Left lung (tissue), 10 donors: ENCODE data around the gene WWC2. TPM values are rescaled to one million over a fixed set of nuclear protein-coding genes. Genes with fewer than 3 reads are reported as not detected.

Source experiments
- ATAC-seq: fragments of 200-7000 bp; cut with Tn5 transposase; one replicate; pipeline ENCODE4 v1.9.1; 2020; ENCODE audit warnings: moderate library complexity
- DNase-seq, 4 donors: peaks; one replicate each; pipeline ENCODE4 v3.0.0-alpha.2; 2013 to 2020
- H3K27ac ChIP-seq, 2 donors: fragments of 200-600 bp; sonication (generic) in 1 of 2; one replicate each; pipeline versions ENCODE4 v1.5.0 to v1.8.0; 2020 to 2021
- H3K27me3 ChIP-seq, 2 donors: fragments of 200-600 bp; sonication (generic) in 1 of 2; one replicate each; pipeline versions ENCODE4 v1.5.0 to v1.8.0; 2020 to 2021
- H3K36me3 ChIP-seq, 2 donors: fragments of 200-600 bp; sonication (generic) in 1 of 2; one replicate each; pipeline versions ENCODE4 v1.5.0 to v1.8.0; 2020 to 2021
- H3K4me1 ChIP-seq, 2 donors: fragments of 200-600 bp; one replicate each; pipeline ENCODE4 v1.8.0; 2021
- H3K4me3 ChIP-seq, 2 donors: fragments of 200-600 bp; sonication (generic) in 1 of 2; one replicate each; pipeline versions ENCODE4 v1.5.0 to v1.8.0; 2020 to 2021; ENCODE audit warnings: mild to moderate bottlenecking in 1 of 2
- H3K9me3 ChIP-seq, 2 donors: fragments of 200-600 bp; sonication (generic) in 1 of 2; one replicate each; pipeline versions ENCODE4 v1.5.0 to v1.8.0; 2020 to 2021
- intact Hi-C, 2 donors: fragments of 100-400 bp; cut with DNase I; formaldehyde crosslinking; loops; one replicate each; pipeline versions ENCODE4 v1.11.2 to v1.14.2; 2022
- polyA plus RNA-seq, 6 donors: library from polyadenylated mRNA; unstranded; fragments of 120-200 nt; gene quantifications; one replicate each; pipeline ENCODE4 v1.2.1, GENCODE V29; 2013; ENCODE audit not compliant: insufficient read length in 6 of 6
- total RNA-seq, 2 donors: library from RNA; stranded (reverse); fragmentation: NEBNext Ultra II Directional; extraction: Animal tissue kit (Norgen Biotek cat#: 25700); gene quantifications; one replicate each; pipeline ENCODE4 v1.2.1, GENCODE V29; 2021
- TF ChIP-seq, protein P1 (sequence below), 2 donors: fragments of 200-600 bp; sonication (generic) in 1 of 2; IDR thresholded peaks; one replicate each; pipeline versions ENCODE4 v1.5.0 to v1.8.0; 2021; ENCODE audit warnings: antibody characterized with exemption in 2 of 2
- donor health status: DM: no; HTN: yes; CAD: no.
- donor health status: DM: no; HTN: no; CAD: no.

Gene WWC2
- total and polyA plus RNA-seq, 8 donors = 39.6 to 96.9 (median 52.3) TPM

DNA sequence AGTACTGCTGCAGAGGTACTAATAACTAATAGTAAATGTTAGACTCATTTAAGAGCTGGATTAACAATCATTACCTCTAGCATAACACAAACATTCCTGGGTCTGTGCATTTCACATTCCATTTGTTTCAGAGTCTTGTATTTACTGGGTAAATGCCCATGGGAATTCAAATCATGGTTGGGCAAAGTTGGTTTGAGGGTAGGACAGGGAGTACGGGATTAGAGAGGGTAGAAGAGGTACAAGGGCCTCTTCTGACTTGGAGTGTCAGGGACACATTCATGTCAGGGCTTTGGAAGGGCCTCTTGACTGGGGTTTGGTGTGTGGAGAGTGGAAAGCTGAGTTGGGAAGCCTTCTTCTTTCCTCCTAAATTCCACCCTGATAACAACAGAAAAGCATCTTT is 65.9 kb downstream of the WWC2 start:
- H3K36me3 ChIP-seq = no peaks in the 10 kb centered on the region
- no peak overlapping the region for H3K4me3 ChIP-seq
- peak overlapping the region; percentile 41 to 57 for H3K27ac ChIP-seq
- H3K4me1 ChIP-seq = peaks cover 12 to 16% of the 10 kb centered on the region in 2 donors
- DNase-seq (no peak), ATAC-seq (peak; percentile 79)
- TF ChIP-seq, protein P1, sequence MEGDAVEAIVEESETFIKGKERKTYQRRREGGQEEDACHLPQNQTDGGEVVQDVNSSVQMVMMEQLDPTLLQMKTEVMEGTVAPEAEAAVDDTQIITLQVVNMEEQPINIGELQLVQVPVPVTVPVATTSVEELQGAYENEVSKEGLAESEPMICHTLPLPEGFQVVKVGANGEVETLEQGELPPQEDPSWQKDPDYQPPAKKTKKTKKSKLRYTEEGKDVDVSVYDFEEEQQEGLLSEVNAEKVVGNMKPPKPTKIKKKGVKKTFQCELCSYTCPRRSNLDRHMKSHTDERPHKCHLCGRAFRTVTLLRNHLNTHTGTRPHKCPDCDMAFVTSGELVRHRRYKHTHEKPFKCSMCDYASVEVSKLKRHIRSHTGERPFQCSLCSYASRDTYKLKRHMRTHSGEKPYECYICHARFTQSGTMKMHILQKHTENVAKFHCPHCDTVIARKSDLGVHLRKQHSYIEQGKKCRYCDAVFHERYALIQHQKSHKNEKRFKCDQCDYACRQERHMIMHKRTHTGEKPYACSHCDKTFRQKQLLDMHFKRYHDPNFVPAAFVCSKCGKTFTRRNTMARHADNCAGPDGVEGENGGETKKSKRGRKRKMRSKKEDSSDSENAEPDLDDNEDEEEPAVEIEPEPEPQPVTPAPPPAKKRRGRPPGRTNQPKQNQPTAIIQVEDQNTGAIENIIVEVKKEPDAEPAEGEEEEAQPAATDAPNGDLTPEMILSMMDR (IDR thresholded peaks at IDR 0.05) = no peak
- no peaks in the 10 kb centered on the region for H3K27me3 ChIP-seq
- intact Hi-C loops = no loop called here
- no peaks in the 10 kb centered on the region for H3K9me3 ChIP-seq

DNA sequence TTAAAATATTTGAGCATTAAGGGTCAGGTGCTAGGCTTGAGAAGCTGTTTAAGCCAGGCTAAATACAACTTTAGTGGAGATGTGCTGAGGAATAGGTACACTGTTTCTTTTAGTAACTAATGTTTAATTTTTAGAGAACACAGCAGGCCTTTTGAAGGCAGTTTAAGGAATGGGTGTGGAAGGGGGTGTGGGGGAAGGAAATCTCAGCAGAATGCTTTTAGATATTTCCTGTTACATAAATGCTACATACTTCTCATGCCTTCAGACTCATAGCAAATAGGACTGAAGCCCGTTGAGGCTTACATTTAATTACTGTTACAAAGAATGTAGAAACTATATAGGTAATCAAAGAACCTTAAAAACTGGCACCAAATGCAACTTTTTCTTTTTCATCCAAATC is 66.3 kb downstream of the WWC2 start:
- Histone ChIP-seq H3K27me3 (no peaks in the 10 kb centered on the region), H3K4me3 (no peak overlapping the region), H3K4me1 (peaks cover 12 to 16% of the 10 kb centered on the region in 2 donors), H3K36me3 (no peaks in the 10 kb centered on the region), H3K27ac (peak overlapping the region; percentile 41 to 57), H3K9me3 (no peaks in the 10 kb centered on the region)
- DNase-seq (no peak), ATAC-seq (peak; percentile 71)
- intact Hi-C loops = no loop called here
- TF ChIP-seq, protein P1 (IDR thresholded peaks at IDR 0.05) = no peak

DNA sequence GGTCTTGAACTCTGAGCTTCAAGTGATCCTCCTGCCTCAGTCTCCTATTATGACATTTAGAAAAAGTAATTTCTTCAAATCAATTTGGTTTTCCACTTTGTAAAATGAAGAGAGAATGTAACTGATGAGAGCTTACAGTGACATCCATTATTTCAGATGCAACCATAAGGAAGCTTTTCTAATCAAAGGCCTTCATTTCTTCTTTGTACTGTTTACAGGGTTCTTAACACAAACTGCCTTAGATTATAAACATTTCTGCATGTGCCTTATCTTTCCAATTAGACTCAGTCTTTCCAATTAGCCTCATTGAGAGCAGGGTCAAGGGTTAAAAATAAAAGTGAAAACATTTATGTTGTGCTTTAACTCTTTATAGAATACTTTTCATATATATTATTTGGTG is 71.8 kb downstream of the WWC2 start:
- Histone ChIP-seq H3K36me3 (no peaks in the 10 kb centered on the region), H3K9me3 (no peaks in the 10 kb centered on the region), H3K27me3 (no peaks in the 10 kb centered on the region), H3K4me3 (no peak overlapping the region), H3K4me1 (peaks cover 3 to 16% of the 10 kb centered on the region in 2 donors), H3K27ac (no peak overlapping the region)
- TF ChIP-seq, protein P1 (IDR thresholded peaks at IDR 0.05) = no peak
- no peak for ATAC-seq
- intact Hi-C loops = no loop called here
- DNase-seq = no peak

DNA sequence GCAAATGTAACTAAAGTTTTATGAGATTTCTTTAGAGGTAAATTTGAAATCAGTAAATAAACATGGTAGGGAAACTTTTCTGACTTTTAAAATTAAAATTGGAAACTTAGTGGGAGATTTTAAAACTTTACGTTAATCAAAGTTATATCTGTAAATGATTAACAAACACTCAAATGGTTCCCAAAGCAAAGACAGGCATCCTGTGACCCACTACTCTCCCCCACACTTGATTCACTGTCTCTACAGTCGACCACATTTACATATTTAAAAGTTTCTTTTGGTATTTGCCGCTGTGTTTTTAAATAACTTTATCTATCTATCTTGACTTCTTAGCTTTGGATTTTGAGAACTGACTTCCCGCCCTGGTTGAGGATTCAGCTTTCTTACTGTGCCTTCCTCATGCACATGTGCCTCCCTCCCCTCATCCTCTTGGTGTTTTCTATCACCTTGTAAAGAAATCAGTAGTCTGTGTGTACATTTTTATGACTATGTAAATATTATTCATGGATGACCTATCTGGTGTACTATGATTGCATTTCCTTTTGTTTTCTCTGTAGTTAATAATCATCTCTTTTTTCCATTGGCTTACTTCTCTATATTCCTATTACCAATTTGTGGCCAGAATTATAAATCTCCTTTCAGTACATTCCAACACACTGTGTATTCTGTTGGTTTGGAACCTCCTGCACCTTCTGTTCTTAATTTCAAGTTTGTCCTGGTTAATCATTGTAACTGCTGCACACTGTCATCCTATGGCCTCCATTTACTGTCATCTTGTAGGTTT is 72.6 kb downstream of the WWC2 start:
- TF ChIP-seq, protein P1 (IDR thresholded peaks at IDR 0.05) = no peak
- H3K36me3 ChIP-seq = no peaks in the 10 kb centered on the region
- H3K27me3 ChIP-seq = no peaks in the 10 kb centered on the region
- H3K9me3 ChIP-seq = no peaks in the 10 kb centered on the region
- H3K4me1 ChIP-seq = peaks cover 0 to 22% of the 10 kb centered on the region in 2 donors
- intact Hi-C loops = no loop called here
- ATAC-seq (no peak), DNase-seq (no peak)
- no peak overlapping the region for H3K4me3 ChIP-seq
- H3K27ac ChIP-seq = no peak overlapping the region

DNA sequence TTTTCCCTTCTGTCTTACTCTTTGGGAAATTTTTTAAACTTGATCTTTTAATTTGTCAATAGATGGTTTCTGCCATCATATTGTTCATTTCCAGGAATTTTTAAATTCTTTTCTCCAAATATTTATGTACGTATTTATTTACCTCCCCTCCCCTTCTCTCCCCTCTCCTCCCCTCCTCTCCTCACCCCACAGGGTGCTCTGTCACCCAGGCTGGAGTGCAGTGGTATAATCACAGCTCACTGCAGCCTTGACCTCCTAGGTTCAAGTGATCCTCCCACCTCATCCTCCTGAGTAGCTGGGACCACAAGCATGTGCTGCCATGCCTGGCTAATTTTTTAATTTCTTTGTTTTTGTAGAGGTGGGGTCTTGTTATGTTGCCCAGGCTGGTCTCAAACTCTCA is 73.8 kb downstream of the WWC2 start:
- Histone ChIP-seq H3K4me1 (peaks cover 0 to 23% of the 10 kb centered on the region in 2 donors), H3K27me3 (no peaks in the 10 kb centered on the region), H3K27ac (no peak overlapping the region), H3K4me3 (no peak overlapping the region), H3K36me3 (no peaks in the 10 kb centered on the region), H3K9me3 (no peaks in the 10 kb centered on the region)
- TF ChIP-seq, protein P1 (IDR thresholded peaks at IDR 0.05) = no peak
- no peak for DNase-seq
- intact Hi-C loops = no loop called here
- ATAC-seq = no peak
